Measurements from ENCODE around the gene ME1. TPM values are rescaled to one million over a fixed set of nuclear protein-coding genes. Genes with fewer than 3 reads are reported as not detected.
A peak's percentile ranks its signal among the peaks of the same experiment; 100 is the strongest.

Gene ME1
- total RNA-seq, 2 donors from 2014 or later = 6.4 to 20.3 TPM

DNA sequence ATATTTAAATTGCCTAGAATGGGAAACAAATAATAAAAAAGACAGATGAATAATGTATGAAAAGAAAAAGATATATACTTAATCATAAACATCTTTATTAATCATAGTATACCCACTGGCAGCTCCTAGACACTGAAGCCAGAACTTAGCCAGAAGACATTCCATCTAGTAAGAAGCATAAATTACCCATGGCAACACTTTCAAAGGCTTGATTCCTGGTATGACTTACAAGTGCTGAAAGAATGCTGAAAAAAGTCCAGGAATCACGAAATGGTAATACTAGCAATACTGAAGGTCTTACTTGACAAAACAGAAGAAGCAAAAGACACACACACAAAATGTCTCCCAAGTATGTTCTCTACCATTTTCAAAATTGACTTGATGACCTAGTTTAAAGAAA is 199.7 kb downstream of the ME1 start:
- H3K9me3 ChIP-seq = no peaks in the 10 kb centered on the region
- intact Hi-C loops (cut with DNase I) = no loop called here
- no peak for DNase-seq (ENCODE audit: low spot score)
- H3K27me3 ChIP-seq (replicated peaks; ENCODE audit: insufficient read depth) = no peaks in the 10 kb centered on the region
- H3K4me3 ChIP-seq = no peak overlapping the region
- H3K27ac ChIP-seq = no peak overlapping the region
- no peaks in the 10 kb centered on the region for H3K4me1 ChIP-seq (replicated peaks)
- WGBS = 54% methylated on average over 1 of the region's 1 CpG
- H3K36me3 ChIP-seq = no peaks in the 10 kb centered on the region
- TF ChIP-seq POLR2A (IDR thresholded peaks at IDR 0.05) (no peak), POLR2AphosphoS5 (IDR thresholded peaks at IDR 0.05) (no peak)
- TF ChIP-seq, protein P1, sequence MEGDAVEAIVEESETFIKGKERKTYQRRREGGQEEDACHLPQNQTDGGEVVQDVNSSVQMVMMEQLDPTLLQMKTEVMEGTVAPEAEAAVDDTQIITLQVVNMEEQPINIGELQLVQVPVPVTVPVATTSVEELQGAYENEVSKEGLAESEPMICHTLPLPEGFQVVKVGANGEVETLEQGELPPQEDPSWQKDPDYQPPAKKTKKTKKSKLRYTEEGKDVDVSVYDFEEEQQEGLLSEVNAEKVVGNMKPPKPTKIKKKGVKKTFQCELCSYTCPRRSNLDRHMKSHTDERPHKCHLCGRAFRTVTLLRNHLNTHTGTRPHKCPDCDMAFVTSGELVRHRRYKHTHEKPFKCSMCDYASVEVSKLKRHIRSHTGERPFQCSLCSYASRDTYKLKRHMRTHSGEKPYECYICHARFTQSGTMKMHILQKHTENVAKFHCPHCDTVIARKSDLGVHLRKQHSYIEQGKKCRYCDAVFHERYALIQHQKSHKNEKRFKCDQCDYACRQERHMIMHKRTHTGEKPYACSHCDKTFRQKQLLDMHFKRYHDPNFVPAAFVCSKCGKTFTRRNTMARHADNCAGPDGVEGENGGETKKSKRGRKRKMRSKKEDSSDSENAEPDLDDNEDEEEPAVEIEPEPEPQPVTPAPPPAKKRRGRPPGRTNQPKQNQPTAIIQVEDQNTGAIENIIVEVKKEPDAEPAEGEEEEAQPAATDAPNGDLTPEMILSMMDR (IDR thresholded peaks at IDR 0.05) = no peak

- Histone ChIP-seq H3K4me3 (no peak overlapping the region), H3K36me3 (no peaks in the 10 kb centered on the region), H3K27ac (no peak overlapping the region), H3K9me3 (no peaks in the 10 kb centered on the region), H3K4me1 (replicated peaks) (no peaks in the 10 kb centered on the region), H3K27me3 (replicated peaks; ENCODE audit: insufficient read depth) (no peaks in the 10 kb centered on the region)
- WGBS = 24% methylated on average over 1 of the region's 1 CpG
- DNase-seq (ENCODE audit: low spot score) = no peak
- intact Hi-C loops (cut with DNase I) = loop anchor here (5.0 kb wide), 1 partner anchor 211 kb away; no protein-coding TSS in a partner anchor
- TF ChIP-seq POLR2AphosphoS5 (IDR thresholded peaks at IDR 0.05) = no peak
- TF ChIP-seq, protein P1 (IDR thresholded peaks at IDR 0.05) = no peak
Observed at GRCh38 chr6:83226517-83226916, 204.3 kb downstream of the ME1 start.

GRCh38 chr6:83221889-83222479 is 208.9 kb downstream of the ME1 start:
- H3K9me3 ChIP-seq = no peaks in the 10 kb centered on the region
- DNase-seq (ENCODE audit: low spot score) = no peak
- no peak overlapping the region for H3K4me3 ChIP-seq
- intact Hi-C loops (cut with DNase I) = loop anchor here (2.0 to 5.0 kb wide), 2 partner anchors 195 to 291 kb away; partner anchors contain the start of gene PRSS35
- no peaks in the 10 kb centered on the region for H3K27me3 ChIP-seq (replicated peaks; ENCODE audit: insufficient read depth)
- no peaks in the 10 kb centered on the region for H3K36me3 ChIP-seq
- no peak overlapping the region for H3K27ac ChIP-seq
- no peaks in the 10 kb centered on the region for H3K4me1 ChIP-seq (replicated peaks)
- no peak for TF ChIP-seq POLR2A (IDR thresholded peaks at IDR 0.05)
- no peak for TF ChIP-seq POLR2AphosphoS5 (IDR thresholded peaks at IDR 0.05)
- TF ChIP-seq, protein P1 (IDR thresholded peaks at IDR 0.05) = peak in 3 of 4 experiments; percentile 41 to 54 (median 49)
- 36% methylated on average over 3 of the region's 3 CpGs for WGBS

DNA sequence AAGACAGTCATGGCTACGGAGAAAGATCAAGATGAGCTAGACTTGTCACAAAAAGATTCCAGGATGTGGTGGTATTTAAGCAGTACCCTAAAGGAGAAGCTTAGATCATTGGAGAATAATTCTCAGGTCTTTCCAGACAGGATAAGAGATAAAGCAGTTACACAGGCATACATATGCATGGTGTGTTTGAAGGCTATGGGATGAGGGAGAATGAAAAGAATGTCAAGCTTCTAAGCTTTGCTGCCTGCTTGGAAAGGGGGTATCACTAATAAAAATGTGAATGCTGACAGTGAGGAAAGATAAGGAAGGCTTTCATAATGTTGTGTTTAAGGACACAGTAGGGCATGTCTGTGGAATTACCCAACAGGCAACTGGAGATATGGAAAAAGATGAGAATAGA is 209.6 kb downstream of the ME1 start:
- no peaks in the 10 kb centered on the region for H3K36me3 ChIP-seq
- no peak for DNase-seq (ENCODE audit: low spot score)
- H3K4me3 ChIP-seq = no peak overlapping the region
- H3K9me3 ChIP-seq = no peaks in the 10 kb centered on the region
- TF ChIP-seq POLR2AphosphoS5 (IDR thresholded peaks at IDR 0.05) (no peak), POLR2A (IDR thresholded peaks at IDR 0.05) (no peak)
- TF ChIP-seq, protein P1 (IDR thresholded peaks at IDR 0.05) = no peak
- no peaks in the 10 kb centered on the region for H3K4me1 ChIP-seq (replicated peaks)
- WGBS = 82% methylated on average over 1 of the region's 1 CpG
- intact Hi-C loops (cut with DNase I) = loop anchor here (5.0 kb wide), 1 partner anchor 196 kb away; no protein-coding TSS in a partner anchor
- H3K27ac ChIP-seq = no peak overlapping the region
- no peaks in the 10 kb centered on the region for H3K27me3 ChIP-seq (replicated peaks; ENCODE audit: insufficient read depth)

DNA sequence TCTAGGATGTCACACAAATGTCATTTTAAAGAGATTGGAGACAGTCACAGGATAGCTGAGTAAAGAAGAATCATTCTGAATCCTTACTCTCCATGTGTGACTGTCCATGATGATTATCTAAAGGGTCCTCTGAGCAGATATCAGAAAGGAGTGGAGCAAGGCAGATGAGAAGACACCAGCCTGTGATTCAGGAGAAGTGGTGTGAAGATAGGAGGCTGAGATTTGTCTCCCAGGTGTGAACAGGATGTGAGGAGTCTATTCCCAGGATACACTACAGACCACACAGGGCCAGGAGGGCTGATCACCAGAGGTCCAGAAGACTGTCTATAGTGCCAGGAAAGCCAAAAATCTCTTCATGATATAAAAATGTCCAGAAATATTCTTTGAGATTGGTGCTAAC is 210.7 kb downstream of the ME1 start:
- Histone ChIP-seq H3K27ac (no peak overlapping the region), H3K36me3 (no peaks in the 10 kb centered on the region), H3K4me3 (no peak overlapping the region), H3K9me3 (no peaks in the 10 kb centered on the region), H3K4me1 (replicated peaks) (no peaks in the 10 kb centered on the region), H3K27me3 (replicated peaks; ENCODE audit: insufficient read depth) (no peaks in the 10 kb centered on the region)
- DNase-seq (ENCODE audit: low spot score) = no peak
- intact Hi-C loops (cut with DNase I) = loop anchor here (5.0 kb wide), 1 partner anchor 197 kb away; no protein-coding TSS in a partner anchor
- no peak for TF ChIP-seq POLR2A (IDR thresholded peaks at IDR 0.05)
- TF ChIP-seq POLR2AphosphoS5 (IDR thresholded peaks at IDR 0.05) = no peak
- TF ChIP-seq, protein P1 (IDR thresholded peaks at IDR 0.05) = no peak

Measured in prostate gland (tissue), 2 donors.